HG02571 (cell line): ENCODE measurements around the gene TBC1D22A.

ENCODE experiments used
- ATAC-seq: cut with Tn5 transposase; IDR thresholded peaks from one replicate; pipeline ENCODE4 v1.9.1; 2021; ENCODE audit warnings: mild to moderate bottlenecking, moderate library complexity; ENCODE audit not compliant: unreplicated experiment

TBC1D22A gene

DNA sequence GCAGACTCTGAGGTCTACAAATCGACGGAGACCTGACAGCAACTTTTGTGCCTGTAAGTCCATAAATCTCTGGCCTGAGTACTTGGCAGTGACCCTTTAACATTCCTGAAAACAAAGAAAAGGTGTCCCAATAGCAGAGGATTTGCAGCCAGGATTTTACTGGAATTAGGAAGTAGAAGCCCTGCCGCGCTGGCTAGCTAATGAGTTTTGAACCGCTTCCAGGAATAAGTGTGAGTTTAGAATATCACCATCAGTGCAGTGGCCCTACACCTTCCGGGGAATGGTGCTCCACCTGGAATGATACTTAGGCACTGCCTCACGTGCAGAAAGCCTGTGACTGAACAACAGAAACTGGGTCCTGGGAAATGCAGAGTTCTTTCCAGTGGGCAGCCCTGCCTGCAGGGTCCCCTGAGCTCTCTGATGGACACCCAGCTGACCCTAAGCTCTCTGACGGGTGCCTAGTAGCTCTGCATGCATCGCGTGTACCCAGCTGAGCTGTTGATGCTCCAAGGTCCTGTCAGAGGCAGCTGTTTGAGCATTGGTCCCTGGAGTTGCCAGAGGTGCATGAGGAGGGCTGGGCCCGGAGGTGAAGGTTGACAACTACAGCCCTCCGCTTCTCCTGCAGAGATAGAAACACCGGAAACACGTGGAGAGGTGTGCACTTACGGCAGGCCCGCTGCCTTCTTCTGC, 380.9 kb downstream of the TBC1D22A start:
- no peak for ATAC-seq

DNA sequence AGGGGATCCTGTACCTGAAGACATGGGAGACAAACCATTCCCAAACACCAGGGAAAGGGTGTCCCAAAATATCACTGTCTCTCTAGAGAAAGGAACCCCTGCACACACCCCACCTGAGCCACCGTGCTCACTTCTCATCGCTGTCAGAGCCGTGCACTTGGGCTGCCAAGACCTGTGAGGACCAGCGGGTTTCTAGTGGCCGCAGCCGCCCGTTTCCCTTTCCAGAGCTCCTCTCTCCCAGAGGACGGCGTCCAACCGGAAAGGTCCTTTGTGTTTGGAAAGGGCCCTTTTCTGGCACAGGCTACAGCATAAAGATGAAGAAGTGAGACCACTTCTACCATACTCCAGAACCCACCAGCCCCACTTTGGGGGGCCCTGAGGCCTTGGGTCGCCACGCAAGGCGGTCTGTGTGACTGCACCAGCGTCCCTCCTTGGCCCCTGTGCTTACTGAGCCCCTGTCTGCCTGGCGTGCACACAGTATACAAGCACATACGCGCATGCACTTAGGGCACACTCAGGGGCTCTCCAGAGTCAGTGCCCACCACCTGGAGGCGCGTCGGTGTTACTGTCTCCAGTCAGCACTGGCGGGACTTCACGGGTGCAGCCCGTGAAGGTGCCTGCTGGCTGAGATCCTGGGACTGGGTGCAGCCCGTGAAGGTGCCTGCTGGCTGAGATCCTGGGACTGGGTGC, 381.8 kb downstream of the TBC1D22A start:
- no peak for ATAC-seq

DNA sequence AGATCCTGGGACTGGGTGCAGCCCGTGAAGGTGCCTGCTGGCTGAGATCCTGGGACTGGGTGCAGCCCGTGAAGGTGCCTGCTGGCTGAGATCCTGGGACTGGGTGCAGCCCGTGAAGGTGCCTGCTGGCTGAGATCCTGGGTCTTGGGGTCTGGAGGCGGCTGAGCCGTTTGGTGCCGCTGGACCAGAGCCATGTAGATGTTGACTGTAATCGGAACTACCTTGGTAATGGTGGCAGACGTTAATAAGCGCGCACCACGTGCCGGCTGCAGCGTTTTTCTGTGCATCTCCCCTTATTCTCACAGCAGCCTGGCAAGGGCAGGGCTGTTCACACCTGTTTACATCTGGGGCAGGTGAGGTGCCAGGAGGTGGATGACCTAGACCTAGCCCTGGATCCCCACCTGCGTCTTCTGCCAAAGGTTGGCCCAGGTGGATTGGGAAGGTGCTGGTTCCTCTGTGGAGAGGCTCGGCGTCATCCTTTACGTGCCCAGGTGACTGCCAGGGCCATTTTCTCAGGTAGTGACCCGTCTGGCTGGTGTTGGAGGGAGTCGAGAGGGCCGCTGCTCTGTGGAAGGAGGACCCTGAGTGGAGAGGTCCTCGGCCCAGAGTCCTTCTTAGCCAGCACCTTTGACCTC, 382.5 kb downstream of the TBC1D22A start:
- ATAC-seq, result no peak

DNA sequence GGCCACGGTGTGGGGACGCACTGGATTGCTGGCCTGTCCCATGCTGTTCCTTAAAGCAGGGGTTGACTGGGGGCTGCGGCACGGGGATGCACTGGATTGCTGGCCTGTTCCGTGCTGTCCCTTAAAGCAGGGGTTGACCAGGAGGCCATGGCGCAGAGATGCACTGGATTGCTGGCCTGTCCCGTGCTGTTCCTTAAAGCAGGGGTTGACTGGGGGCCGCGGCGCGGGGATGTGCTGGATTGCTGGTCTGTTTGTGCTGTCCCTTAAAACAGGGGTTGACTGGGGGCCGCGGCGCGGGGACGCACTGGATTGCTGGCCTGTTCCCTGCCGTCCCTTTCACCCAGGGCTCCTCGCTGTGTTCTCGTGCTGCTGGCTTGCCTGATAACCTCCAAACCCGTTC, 383.4 kb downstream of the TBC1D22A start:
- ATAC-seq, result no peak

DNA sequence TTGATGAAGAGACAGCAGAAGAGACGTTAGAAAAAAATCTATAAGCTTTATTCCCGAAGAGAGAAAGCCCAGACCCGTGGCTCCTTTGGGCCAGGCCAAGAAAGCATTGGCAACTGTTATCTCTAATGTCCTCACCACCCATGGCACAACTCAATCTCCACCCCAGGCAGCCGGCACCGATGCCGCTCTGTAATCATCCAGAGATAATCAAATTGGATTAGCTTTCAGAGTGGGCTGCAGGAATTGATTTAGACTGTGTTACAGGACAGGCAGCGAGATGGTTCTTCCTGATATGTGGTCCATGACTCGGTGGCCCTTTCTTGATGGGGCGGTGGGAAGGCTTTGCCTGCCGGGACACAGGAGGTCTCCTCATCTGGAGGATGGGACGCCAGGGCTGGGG, 383.9 kb downstream of the TBC1D22A start:
- ATAC-seq, result no peak

DNA sequence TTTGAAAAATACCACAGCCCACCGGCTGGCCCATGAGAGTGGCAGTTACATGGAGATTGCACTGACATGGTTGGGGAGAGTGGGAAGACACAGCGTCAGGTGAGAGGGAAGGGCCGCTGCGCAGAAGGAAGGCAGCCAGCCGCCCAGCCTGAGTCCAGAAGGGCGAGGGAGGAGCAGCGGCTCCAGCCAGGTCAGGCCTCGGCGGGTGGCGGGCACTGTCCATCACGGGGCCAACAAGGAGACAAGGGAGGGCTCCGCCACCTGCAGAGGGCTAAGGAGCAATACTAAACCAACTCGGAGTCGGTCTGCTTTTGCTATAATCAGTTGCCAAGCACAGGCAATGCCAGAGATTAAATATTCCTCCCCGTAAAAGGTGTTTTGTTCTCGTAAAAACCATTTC, 384.5 kb downstream of the TBC1D22A start:
- no peak for ATAC-seq

DNA sequence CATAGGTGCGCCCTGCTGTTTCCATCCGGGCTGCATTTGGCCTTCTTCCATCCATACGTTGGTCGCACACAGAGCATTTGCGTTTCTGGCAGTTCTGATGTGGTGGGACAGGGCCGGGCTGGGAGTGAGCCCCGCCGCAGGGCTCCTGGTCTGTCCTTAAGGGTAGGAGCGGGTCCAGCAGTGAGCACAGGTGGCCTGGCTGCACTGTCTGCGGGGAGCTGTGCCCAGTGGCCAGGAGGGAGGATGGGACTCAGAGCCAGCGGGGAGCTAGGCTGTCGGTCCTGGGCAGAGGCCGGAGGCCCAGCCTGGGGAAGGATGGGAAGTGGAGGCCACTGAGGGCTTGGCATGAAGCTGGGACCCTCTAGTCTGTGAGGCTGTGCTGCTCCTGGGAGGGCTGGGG, 385.1 kb downstream of the TBC1D22A start:
- ATAC-seq, result no peak

DNA sequence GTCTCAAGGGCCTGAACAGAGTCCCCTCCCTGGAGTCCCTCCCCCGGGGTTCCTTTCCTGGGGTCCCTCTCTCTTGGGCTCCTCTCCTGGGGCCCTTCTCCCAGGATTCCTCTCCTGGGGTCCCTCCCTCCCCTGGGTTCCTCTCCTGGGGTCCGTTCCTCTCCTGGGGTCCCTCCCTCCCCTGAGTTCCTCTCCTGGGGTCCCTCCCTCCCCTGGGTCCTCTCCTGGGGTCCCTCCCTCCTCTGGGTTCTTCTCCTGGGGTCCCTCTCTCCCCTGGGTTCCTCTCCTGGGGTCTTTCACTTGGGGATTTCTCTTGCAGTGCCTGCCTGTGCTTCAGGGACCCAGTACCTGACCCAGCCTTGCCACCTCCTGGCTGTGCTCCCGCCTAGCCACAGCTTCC, 386.1 kb downstream of the TBC1D22A start:
- no peak for ATAC-seq

DNA sequence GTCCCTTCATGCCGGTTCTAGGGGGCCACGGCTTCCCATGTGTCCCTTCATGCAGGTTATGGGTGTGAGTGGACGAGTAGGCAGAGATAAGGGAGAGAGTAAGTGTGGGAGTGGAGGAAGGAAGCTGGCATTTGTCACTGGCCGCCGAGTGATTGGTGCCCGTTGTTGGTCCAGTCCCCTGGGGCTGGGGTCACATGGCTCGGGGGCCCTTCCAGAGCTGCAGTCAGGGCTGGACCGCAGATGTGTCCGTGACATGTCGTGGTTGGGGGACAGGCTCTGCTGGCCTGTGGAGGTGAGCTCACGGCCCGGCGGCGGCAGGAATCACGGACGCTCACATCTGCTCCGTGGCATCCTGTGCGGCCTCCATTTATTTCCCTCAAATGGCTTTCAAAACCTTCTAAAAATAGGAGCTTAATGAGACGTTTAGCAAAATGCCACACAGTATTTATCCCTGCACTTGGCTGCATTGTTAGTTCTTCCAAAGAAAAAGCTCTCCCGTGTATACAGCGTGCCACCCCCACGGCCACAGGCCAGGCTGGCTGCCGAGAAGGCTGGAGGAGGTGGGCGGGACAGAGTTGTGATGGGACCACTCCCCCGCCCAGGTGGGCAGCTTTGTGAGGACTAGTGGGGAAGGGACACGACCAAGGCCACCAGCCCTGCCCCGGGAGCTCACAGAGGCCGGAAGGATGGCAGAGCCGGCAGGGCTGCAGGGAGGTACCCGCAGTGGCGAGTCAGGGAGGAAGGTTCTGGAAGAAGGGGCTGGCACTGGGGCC, 386.7 kb downstream of the TBC1D22A start:
- no peak for ATAC-seq

DNA sequence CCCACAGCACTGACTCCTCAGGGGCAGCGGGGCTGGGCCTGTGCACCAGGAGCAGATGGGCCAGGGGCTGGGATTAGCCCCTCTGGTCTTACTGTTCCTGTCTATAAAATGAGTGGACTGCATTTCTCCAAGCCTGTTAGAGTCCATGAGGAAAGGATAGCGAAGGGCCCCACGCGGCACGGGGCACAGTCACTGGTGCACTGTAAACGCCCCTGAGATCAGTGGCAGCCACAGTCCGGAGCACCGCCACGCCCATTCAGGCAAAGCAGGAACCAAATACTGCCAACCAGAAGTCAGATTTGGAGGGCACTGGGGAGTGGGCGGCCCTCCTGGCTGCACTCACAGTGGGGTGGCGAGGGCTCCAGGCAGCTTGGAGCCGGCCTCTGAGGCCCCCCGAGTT, 387.5 kb downstream of the TBC1D22A start:
- ATAC-seq, result no peak

DNA sequence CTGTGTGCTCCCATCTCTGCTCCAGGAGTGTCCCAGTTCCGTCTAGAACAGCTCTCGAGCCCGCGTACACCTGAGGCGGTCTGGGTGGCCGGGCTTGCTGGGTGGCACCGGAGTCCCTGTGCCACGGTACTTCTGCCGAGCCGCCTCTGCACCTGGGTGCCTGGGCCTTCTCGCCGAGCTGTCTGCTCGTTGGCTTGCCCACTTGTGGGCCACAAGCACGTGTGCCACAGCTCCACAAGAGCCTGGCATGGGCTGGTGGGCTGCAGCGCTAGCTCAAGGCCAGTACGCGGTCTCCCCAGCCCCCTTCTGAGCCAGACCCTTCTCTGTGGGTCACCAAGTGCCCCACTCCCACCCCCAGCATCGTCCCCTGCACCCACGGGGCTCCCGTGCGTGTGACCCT, 388.0 kb downstream of the TBC1D22A start:
- no peak for ATAC-seq

DNA sequence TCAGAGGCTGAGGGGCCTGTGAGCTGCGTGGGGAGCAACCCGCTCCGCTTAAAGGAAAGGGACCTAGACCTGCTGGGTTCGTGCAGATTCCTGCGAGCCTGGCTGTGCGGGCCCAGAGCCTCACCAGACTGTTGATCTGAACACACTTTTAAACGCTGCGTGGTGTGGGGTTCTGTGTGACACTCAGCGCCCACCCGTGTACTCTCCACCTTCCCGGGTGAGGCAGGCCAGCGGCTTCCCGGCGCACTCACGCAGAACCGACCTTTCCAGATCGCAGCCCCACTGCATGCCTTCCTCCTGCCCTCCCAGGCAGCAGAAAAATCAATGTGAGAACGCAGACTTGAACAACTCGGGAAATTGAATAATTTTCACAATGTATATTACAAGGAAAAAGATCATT, 388.6 kb downstream of the TBC1D22A start:
- ATAC-seq, result no peak

DNA sequence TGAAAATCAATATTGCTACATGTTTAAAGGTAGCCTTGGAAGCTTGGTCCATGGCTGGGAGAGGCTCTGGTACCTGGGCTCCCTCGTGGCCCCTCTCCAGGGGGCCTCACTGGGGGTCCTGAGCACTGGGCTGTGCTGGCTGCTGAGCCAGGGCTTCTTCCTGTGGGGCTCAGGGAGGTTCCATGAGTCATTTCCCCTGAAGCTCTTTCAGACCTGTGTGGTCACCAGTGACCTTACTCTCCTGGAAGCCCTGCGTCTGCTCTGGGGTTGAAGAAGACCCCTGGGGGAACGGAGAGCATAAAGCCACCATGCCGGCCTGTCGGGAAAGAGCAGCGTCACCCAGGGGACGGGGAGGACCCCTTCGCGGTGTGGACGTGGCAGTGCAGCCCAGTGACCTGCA, 389.0 kb downstream of the TBC1D22A start:
- ATAC-seq, result no peak

DNA sequence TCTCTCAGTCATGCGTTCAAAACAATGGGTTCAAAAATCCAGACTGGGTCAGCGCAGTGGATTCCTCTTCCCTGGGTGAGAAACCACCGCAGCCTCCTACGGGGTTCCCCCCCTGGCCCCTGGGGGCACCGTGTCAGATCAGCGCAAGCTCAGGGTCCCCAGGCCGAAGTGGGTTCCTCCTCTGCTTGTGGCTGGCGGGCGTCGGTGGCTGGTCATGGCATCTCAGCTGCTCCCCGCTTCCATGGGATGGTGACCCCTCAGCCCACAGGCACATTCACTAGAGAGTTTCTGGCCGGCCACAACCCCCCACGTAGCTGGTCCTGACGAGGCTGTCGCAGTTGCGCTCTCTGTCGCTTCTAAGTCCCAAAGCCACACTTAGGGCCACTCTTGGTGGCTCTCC, 389.8 kb downstream of the TBC1D22A start:
- ATAC-seq, result no peak

DNA sequence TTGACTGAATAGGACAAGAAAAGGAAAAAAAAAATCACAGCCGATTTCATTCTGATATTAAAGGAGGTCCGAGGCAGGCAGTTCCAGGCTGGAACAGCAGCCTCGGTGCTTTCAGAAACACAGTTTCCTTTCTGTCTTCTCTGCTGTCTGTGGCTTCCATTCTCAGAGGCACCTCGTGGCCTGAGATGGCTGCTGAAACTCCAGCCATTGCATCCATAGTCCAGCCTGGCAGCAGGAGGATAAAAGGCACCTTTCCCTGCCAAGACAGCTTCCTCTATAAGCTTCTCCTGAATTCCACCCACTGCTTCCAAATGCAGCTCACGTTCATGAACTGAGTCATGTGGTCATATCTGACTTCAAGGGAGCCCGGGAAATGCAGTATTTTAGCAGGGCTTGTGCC, 390.5 kb downstream of the TBC1D22A start:
- ATAC-seq, result no peak

DNA sequence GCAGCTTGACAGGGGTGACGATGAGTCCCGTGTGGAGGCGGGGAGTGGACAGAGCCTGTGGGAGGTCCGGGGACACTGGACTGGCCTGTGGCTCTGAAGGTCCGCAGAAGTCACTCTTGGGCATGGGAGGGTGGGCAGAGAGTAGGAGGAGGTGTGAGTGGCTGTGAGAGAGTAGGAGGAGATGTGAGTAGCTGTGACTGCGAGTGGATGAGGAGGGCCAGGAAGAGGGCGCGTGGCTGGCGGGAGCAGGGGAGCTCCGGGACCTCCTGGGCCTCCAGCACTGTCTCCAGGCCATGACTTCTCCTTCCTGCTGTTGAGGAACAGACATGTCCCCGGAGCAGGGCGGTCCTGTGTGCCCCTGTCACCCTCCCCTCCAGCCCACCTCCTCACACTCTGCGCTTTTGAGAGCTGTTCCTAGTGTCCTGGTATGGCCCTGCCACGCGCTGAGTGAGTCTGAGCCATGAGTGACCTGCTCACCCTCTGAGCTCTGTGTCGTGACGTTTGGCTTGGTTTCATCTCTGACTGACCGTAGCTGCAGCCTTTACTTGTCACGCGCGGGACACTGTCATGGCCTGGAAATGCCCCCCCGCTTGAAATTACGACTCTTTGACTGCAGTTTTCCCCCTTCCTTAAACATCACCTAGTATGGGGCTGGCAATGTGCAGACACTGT, 391.5 kb downstream of the TBC1D22A start:
- ATAC-seq, result no peak

DNA sequence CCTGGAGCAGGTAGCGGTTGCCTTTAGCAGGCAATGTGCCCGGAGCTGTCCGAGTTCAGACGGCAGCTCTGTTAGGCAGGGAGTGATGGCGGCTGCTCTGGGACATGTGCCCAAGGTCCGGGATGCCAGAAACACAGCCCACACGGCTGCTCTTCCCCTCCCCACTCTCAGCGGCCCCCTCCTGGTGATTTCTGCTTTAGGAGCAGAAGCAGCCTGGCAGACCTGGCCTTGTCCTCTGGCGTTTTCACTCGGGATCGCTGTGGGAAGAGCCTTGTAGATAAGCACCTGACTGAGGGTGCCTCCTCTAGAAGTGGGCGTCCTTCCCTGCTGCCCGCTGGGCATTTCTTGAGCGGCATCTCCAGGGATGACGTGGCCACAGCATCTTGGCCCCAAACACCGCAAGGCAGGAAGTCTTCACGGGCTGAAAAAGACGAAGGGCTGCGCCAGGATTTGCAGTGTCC, 392.2 kb downstream of the TBC1D22A start:
- ATAC-seq, result no peak

DNA sequence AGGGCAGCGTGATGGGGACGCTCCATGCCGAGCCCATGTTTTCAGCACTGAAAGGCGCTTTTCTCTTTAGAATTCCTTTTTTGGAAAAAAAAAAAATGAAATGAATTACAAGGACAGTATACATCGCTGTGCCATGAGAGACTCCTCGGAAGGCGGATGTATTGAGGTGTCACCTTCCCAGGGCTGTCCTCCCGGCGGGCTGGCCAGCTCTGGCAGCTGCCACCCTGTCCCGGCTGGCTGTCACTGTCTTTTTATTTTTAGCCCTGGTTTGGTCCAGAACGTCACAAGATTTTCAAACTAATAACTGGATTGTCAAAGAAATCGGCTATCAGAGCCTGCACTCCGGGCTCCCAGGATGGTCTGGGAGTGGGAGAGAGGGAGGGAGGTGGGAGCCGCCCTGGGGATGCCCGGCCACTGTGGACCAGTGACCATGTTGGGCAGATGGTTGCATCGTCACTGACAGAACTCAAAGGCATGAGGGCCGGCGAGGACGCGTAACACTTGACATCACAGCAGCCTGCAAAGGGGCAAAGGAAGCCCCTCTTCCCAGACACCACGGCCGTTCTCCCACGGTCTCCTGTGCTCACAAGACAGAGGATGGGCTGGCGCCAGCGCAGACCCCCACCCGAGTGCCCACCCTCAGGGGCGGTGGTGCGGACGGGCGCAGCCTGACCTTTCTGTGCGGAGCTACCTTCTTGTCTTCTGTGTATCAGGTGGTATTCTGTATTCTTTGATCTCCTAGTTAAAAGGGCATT, 392.9 kb downstream of the TBC1D22A start:
- no peak for ATAC-seq

DNA sequence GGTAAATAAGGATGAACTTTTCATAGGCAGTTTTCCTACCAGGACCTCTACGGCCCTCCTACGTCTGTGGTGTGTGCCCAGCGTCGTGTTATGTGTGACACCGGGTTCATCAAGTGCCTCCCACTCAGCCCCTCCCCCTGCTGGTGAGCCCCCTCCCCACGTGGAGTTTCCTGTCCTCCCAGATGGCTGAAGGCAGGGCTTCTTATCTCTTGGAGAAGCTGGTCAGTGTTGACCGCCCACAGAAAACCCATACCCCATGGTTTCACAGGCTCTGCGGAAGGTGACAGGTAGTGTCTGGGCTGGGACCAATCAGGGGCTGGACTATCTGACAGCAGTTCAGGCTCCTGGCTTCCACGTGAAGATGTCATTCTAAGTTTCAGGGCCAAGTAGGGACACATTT, 393.5 kb downstream of the TBC1D22A start:
- no peak for ATAC-seq
